Neural progenitor cell (in vitro differentiated cells): Measurements from ENCODE around the gene NAT8L. TPM values are rescaled to one million over a fixed set of nuclear protein-coding genes. Genes with fewer than 3 reads are reported as not detected.
A peak's percentile ranks its signal among the peaks of the same experiment; 100 is the strongest.

Source experiments
- DNase-seq: peaks from one replicate; pipeline ENCODE4 v3.0.0-alpha.2; 2016; ENCODE audit warnings: low spot score
- H2AFZ ChIP-seq: fragments of 200-600 bp; sonication (generic); replicated peaks from 2 replicates; pipeline ENCODE4 v1.6.1; 2016; ENCODE audit warnings: antibody characterized with exemption
- H3F3A ChIP-seq: fragments of 200-600 bp; sonication (generic); 2 replicates; pipeline ENCODE4 v1.6.1; 2016; ENCODE audit warnings: antibody characterized with exemption, low read depth
- H3K27ac ChIP-seq: fragments of 200-600 bp; sonication (generic); 2 replicates; pipeline ENCODE4 v1.5.1; 2016; ENCODE audit warnings: mild to moderate bottlenecking
- H3K27me3 ChIP-seq: fragments of 200-600 bp; sonication (generic); 2 replicates; pipeline ENCODE4 v1.6.1; 2016; ENCODE audit warnings: mild to moderate bottlenecking, moderate library complexity
- H3K36me3 ChIP-seq: fragments of 200-600 bp; sonication (generic); 2 replicates; pipeline ENCODE4 v1.5.1; 2016
- H3K4me1 ChIP-seq: fragments of 200-600 bp; sonication (generic); 2 replicates; pipeline ENCODE4 v1.6.1; 2016; ENCODE audit warnings: mixed run types
- H3K4me2 ChIP-seq: fragments of 200-600 bp; sonication (generic); 2 replicates; pipeline ENCODE4 v1.6.1; 2016
- H3K4me3 ChIP-seq: fragments of 200-600 bp; sonication (generic); 2 replicates; pipeline ENCODE4 v1.5.1; 2016
- H3K79me2 ChIP-seq: fragments of 200-600 bp; sonication (generic); 2 replicates; pipeline ENCODE4 v1.6.1; 2016; ENCODE audit warnings: low read depth
- H3K9ac ChIP-seq: fragments of 200-600 bp; sonication (generic); 2 replicates; pipeline ENCODE4 v1.6.1; 2016
- H3K9me3 ChIP-seq: fragments of 200-600 bp; sonication (generic); 2 replicates; pipeline ENCODE4 v1.5.1; 2016; ENCODE audit warnings: low read depth
- H4K20me1 ChIP-seq: fragments of 200-600 bp; sonication (generic); 2 replicates; pipeline ENCODE4 v1.6.1; 2016; ENCODE audit warnings: low read depth
- H3K27ac Mint-ChIP-seq: 3 replicates; pipeline ENCODE4 v1.8.0; 2021; ENCODE audit warnings: mixed read lengths
- H3K27me3 Mint-ChIP-seq: 2 replicates; pipeline ENCODE4 v1.8.0; 2022; ENCODE audit warnings: low read depth, mild to moderate bottlenecking, inconsistent platforms, moderate library complexity, mixed read lengths; ENCODE audit not compliant: insufficient read depth
- H3K36me3 Mint-ChIP-seq: 3 replicates; pipeline ENCODE4 v1.8.0; 2021; ENCODE audit warnings: mixed read lengths
- H3K4me1 Mint-ChIP-seq: 3 replicates; pipeline ENCODE4 v1.8.0; 2021; ENCODE audit warnings: mixed read lengths
- H3K4me3 Mint-ChIP-seq: 3 replicates; pipeline ENCODE4 v1.8.0; 2021; ENCODE audit warnings: mild to moderate bottlenecking, moderate library complexity, mixed read lengths
- H3K9me3 Mint-ChIP-seq: 3 replicates; pipeline ENCODE4 v1.8.0; 2020; ENCODE audit warnings: mixed read lengths
- EZH2 ChIP-seq: fragments of 200-600 bp; sonication (generic); IDR thresholded peaks from 2 replicates; pipeline ENCODE4 v1.6.1; 2017; ENCODE audit warnings: antibody characterized with exemption, mild to moderate bottlenecking, moderate library complexity
- EZH2phosphoT487 ChIP-seq: fragments of 200-600 bp; sonication (generic); IDR thresholded peaks from 2 replicates; pipeline ENCODE4 v1.6.1; 2017; ENCODE audit warnings: antibody characterized with exemption
- total RNA-seq: library from RNA; depleted of rRNA; stranded (reverse); fragments of >200 nt; gene quantifications from 2 replicates; pipeline ENCODE4 v1.2.3, GENCODE V29; 2015; ENCODE audit warnings: low replicate concordance
- TF ChIP-seq, protein P1 (sequence below): fragments of 200-600 bp; sonication (generic); IDR thresholded peaks from 2 replicates; pipeline ENCODE4 v1.5.1; 2017; ENCODE audit warnings: antibody characterized with exemption, mild to moderate bottlenecking

Gene NAT8L
- total RNA-seq, 1 donor from 2014 or later: 0.62 TPM

DNA sequence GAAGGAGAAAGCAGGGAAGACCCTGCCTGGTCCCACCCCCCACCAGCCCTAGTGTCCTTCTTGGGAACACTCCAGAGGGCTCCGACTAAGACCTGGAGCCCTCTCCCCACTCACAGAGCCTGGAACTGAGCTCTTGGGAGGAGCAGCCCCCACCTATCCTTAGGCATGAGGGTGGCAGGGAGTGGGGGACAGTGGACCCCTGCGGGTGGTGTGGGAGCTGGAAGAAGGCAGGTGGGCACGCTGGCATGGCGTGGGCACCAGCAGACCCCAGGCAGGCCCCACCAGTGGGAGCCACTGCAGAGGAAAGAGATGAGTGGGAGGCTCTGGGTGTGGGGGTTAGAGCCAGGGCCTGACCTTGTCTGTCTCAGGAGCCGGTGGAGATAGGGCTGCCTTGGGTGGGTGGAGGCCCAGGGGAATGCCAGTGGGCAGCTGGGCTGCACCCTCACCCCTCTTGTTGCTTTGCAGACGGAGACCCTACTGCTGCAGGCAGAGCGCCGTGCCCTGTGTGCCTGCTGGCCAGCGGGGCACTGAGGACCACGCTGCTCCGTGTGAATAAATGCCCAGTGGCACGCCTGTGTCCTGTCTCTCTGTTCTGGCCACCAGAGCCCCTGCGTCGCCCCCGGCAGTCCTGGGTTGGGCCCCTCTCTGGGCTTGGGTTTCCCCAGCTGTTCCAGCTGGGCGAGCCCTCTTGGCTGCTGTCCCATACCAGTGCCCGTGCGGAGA lies 15.6 kb upstream of the NAT8L start:
- H3K27me3 Mint-ChIP-seq: peaks cover 24% of the 10 kb centered on the region
- H3K9ac ChIP-seq: no peak overlapping the region
- H3K27ac Mint-ChIP-seq: no peak overlapping the region
- no peak overlapping the region for H3K4me2 ChIP-seq
- no peaks in the 10 kb centered on the region for H3K9me3 Mint-ChIP-seq
- peaks cover 49% of the 10 kb centered on the region for H3K27me3 ChIP-seq
- no peaks in the 10 kb centered on the region for H3K79me2 ChIP-seq
- peaks cover 14% of the 10 kb centered on the region for H4K20me1 ChIP-seq
- peaks cover 2% of the 10 kb centered on the region for H3K36me3 Mint-ChIP-seq
- no peak overlapping the region for H3K27ac ChIP-seq
- H3K4me3 Mint-ChIP-seq: peak overlapping the region; percentile 90
- TF ChIP-seq, protein P1, sequence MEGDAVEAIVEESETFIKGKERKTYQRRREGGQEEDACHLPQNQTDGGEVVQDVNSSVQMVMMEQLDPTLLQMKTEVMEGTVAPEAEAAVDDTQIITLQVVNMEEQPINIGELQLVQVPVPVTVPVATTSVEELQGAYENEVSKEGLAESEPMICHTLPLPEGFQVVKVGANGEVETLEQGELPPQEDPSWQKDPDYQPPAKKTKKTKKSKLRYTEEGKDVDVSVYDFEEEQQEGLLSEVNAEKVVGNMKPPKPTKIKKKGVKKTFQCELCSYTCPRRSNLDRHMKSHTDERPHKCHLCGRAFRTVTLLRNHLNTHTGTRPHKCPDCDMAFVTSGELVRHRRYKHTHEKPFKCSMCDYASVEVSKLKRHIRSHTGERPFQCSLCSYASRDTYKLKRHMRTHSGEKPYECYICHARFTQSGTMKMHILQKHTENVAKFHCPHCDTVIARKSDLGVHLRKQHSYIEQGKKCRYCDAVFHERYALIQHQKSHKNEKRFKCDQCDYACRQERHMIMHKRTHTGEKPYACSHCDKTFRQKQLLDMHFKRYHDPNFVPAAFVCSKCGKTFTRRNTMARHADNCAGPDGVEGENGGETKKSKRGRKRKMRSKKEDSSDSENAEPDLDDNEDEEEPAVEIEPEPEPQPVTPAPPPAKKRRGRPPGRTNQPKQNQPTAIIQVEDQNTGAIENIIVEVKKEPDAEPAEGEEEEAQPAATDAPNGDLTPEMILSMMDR: no peak
- TF ChIP-seq EZH2 (no peak), EZH2phosphoT487 (no peak)
- no peaks in the 10 kb centered on the region for H3K9me3 ChIP-seq
- no peaks in the 10 kb centered on the region for H3K36me3 ChIP-seq
- H3K4me1 Mint-ChIP-seq: peaks cover 8% of the 10 kb centered on the region
- peaks cover 7% of the 10 kb centered on the region for H3F3A ChIP-seq
- H3K4me1 ChIP-seq: peaks cover 5% of the 10 kb centered on the region
- no peak for DNase-seq
- H3K4me3 ChIP-seq: no peak overlapping the region
- H2AFZ ChIP-seq: no peak overlapping the region

DNA sequence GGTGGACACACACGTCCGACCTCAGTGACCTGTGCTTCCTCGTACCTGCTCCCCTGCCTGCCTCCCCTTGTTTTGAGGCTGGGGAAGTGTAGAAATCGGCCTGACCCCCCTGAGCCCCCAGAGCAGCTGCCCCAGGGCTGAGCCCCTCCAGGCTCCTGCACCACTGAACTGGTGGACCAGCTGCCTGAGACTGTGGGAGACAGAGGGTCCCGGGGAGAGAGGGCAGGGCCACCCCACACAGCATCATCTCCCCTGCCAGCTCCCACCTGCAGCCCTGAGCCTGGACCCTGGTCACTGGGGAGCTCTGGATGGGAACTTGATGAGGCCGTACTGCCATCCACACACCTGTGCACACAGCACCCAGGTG lies 15.0 kb upstream of the NAT8L start:
- TF ChIP-seq EZH2: no peak
- no peak for TF ChIP-seq EZH2phosphoT487
- TF ChIP-seq, protein P1: no peak
- Histone ChIP-seq H3K27me3 (peaks cover 43% of the 10 kb centered on the region), H3K4me3 (no peak overlapping the region), H3K79me2 (no peaks in the 10 kb centered on the region), H3F3A (peaks cover 7% of the 10 kb centered on the region), H3K36me3 (no peaks in the 10 kb centered on the region), H3K9ac (no peak overlapping the region), H2AFZ (no peak overlapping the region), H3K9me3 (no peaks in the 10 kb centered on the region), H3K27ac (no peak overlapping the region), H3K4me2 (no peak overlapping the region), H4K20me1 (peaks cover 14% of the 10 kb centered on the region), H3K4me1 (peaks cover 5% of the 10 kb centered on the region)
- no peaks in the 10 kb centered on the region for H3K9me3 Mint-ChIP-seq
- H3K4me1 Mint-ChIP-seq: peaks cover 8% of the 10 kb centered on the region
- H3K27ac Mint-ChIP-seq: no peak overlapping the region
- H3K27me3 Mint-ChIP-seq: peaks cover 20% of the 10 kb centered on the region
- peaks cover 2% of the 10 kb centered on the region for H3K36me3 Mint-ChIP-seq
- H3K4me3 Mint-ChIP-seq: peak overlapping the region; percentile 67
- no peak for DNase-seq

DNA sequence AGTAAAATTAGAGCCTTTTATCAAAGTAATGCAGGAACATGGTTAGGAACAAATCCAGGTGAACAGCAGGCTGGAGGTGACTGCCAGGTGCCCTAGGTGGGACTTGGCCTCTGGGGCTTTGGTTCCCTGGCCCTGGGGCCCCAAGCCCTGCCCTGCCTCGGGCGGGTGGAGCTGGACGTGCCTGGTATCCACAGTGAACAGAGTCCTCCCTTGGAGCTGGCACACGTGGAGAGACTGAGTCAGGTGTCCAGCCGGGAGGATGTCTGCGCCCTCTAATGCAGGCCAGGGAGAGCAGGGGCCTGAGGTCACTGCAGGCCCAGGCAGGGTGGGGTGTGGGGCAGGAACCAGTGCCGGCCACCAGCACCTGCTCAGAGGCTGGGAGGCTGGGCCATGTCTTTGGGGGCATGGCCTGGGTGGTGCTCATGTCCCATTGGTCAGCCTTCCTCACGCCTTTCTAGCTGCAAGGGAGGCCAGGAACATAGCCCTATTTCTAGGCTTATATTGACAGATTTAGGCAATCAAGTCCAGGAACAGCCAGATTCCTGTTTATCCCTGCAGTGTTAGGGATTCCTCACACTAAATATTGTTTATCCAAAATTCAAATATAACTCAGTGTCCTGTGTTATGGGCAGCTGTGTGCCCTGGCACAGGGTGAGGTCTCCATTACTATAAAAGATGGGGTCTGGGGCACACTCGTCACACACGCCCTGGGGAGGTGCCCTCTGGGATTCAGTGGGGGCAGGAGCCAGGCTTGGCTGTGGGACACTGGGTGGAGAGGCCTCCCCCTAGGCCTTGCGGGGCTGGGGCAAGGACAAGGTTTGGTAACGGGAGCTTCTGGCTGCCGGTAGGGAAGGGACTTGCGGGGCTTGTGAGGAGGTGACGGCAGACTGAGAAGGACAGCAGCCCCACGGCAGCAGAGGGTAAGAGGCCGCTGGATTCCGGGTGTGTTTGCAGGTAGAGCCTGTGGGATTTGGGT lies 14.3 kb upstream of the NAT8L start:
- Histone ChIP-seq H3K4me1 (peaks cover 5% of the 10 kb centered on the region), H3K9me3 (no peaks in the 10 kb centered on the region), H3F3A (peaks cover 7% of the 10 kb centered on the region), H3K27me3 (peaks cover 36% of the 10 kb centered on the region), H4K20me1 (peaks cover 14% of the 10 kb centered on the region), H3K27ac (no peak overlapping the region), H3K4me2 (no peak overlapping the region), H3K4me3 (no peak overlapping the region), H2AFZ (no peak overlapping the region), H3K79me2 (no peaks in the 10 kb centered on the region), H3K9ac (no peak overlapping the region), H3K36me3 (no peaks in the 10 kb centered on the region)
- Mint-ChIP-seq H3K27me3 (peaks cover 15% of the 10 kb centered on the region), H3K27ac (no peak overlapping the region), H3K36me3 (peaks cover 2% of the 10 kb centered on the region), H3K9me3 (no peaks in the 10 kb centered on the region), H3K4me3 (peak overlapping the region; percentile 46), H3K4me1 (peaks cover 6% of the 10 kb centered on the region)
- TF ChIP-seq, protein P1: no peak
- TF ChIP-seq EZH2phosphoT487 (no peak), EZH2 (no peak)
- no peak for DNase-seq
